Liver (tissue), 3 donors: Measurements from ENCODE around the gene COL12A1.

ENCODE experiments used
- EGR1 ChIP-seq, 2 donors: IDR thresholded peaks; 2 replicates each; pipeline ENCODE4 v1.6.1; 2016 to 2018; ENCODE audit warnings: antibody characterized with exemption in 2 of 2, low read depth in 2 of 2
- GABPA ChIP-seq, 2 donors: IDR thresholded peaks in 1 of 2; conservative IDR thresholded peaks in 1 of 2; 2 replicates each; pipeline ENCODE4 v1.6.1; 2016; ENCODE audit warnings: antibody characterized with exemption in 2 of 2, mild to moderate bottlenecking in 1 of 2, moderate library complexity in 1 of 2
- HNF4A ChIP-seq, 2 donors: conservative IDR thresholded peaks; 2 replicates each; pipeline ENCODE4 v1.6.1; 2016; ENCODE audit warnings: antibody characterized with exemption in 2 of 2, mild to moderate bottlenecking in 2 of 2
- HNF4G ChIP-seq: IDR thresholded peaks from 2 replicates; pipeline ENCODE4 v1.6.1; 2016; ENCODE audit warnings: antibody characterized with exemption
- JUND ChIP-seq, 2 donors: IDR thresholded peaks; 2 replicates each; pipeline ENCODE4 v1.6.1; 2016; ENCODE audit warnings: antibody characterized with exemption in 2 of 2
- MAX ChIP-seq: IDR thresholded peaks from 2 replicates; pipeline ENCODE4 v1.6.1; 2016; ENCODE audit warnings: antibody characterized with exemption
- NR2F2 ChIP-seq: IDR thresholded peaks from 2 replicates; pipeline ENCODE4 v1.6.1; 2016; ENCODE audit warnings: antibody characterized with exemption
- RAD21 ChIP-seq, 2 donors: IDR thresholded peaks; 2 replicates each; pipeline ENCODE4 v1.6.1; 2016; ENCODE audit warnings: antibody characterized with exemption in 2 of 2, mild to moderate bottlenecking in 2 of 2
- SP1 ChIP-seq: IDR thresholded peaks from 2 replicates; pipeline ENCODE4 v1.6.1; 2018; ENCODE audit warnings: antibody characterized with exemption, mild to moderate bottlenecking
- TAF1 ChIP-seq: conservative IDR thresholded peaks from 2 replicates; pipeline ENCODE4 v1.6.1; 2016; ENCODE audit warnings: antibody characterized with exemption, mild to moderate bottlenecking
- TF ChIP-seq, protein P1 (sequence below): fragments of 150-350 bp; IDR thresholded peaks from 2 replicates; pipeline ENCODE4 v1.5.1; 2017; ENCODE audit warnings: improper control_type of control experiment, low read depth, low read length; ENCODE audit not compliant: missing input control
- TF ChIP-seq, protein P2 (sequence below): IDR thresholded peaks from 2 replicates; pipeline ENCODE4 v1.6.1; 2016; ENCODE audit warnings: antibody characterized with exemption
- TF ChIP-seq, protein P3 (sequence below): IDR thresholded peaks from 2 replicates; pipeline ENCODE4 v1.6.1; 2016; ENCODE audit warnings: antibody characterized with exemption, mild to moderate bottlenecking
- TF ChIP-seq, protein P4 (sequence below): IDR thresholded peaks from 2 replicates; pipeline ENCODE4 v1.6.1; 2016; ENCODE audit warnings: antibody characterized with exemption
- donor health status: healthy.
- donor health status: healthy.

- TF ChIP-seq, protein P1, sequence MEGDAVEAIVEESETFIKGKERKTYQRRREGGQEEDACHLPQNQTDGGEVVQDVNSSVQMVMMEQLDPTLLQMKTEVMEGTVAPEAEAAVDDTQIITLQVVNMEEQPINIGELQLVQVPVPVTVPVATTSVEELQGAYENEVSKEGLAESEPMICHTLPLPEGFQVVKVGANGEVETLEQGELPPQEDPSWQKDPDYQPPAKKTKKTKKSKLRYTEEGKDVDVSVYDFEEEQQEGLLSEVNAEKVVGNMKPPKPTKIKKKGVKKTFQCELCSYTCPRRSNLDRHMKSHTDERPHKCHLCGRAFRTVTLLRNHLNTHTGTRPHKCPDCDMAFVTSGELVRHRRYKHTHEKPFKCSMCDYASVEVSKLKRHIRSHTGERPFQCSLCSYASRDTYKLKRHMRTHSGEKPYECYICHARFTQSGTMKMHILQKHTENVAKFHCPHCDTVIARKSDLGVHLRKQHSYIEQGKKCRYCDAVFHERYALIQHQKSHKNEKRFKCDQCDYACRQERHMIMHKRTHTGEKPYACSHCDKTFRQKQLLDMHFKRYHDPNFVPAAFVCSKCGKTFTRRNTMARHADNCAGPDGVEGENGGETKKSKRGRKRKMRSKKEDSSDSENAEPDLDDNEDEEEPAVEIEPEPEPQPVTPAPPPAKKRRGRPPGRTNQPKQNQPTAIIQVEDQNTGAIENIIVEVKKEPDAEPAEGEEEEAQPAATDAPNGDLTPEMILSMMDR = no peak
- TF ChIP-seq TAF1 (no peak), RAD21 (IDR thresholded peaks at IDR 0.05) (no peak), MAX (no peak), HNF4G (no peak), EGR1 (IDR thresholded peaks at IDR 0.05; ENCODE audit: low read depth in 2 of 2) (no peak), SP1 (no peak), HNF4A (conservative IDR thresholded peaks at IDR 0.05) (no peak), JUND (IDR thresholded peaks at IDR 0.05) (no peak), GABPA (IDR thresholded peaks at IDR 0.05 in 1 of 2, conservative IDR thresholded peaks at IDR 0.05 in 1 of 2) (no peak), NR2F2 (no peak)
- TF ChIP-seq, protein P2, sequence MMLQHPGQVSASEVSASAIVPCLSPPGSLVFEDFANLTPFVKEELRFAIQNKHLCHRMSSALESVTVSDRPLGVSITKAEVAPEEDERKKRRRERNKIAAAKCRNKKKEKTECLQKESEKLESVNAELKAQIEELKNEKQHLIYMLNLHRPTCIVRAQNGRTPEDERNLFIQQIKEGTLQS = no peak
- TF ChIP-seq, protein P3, sequence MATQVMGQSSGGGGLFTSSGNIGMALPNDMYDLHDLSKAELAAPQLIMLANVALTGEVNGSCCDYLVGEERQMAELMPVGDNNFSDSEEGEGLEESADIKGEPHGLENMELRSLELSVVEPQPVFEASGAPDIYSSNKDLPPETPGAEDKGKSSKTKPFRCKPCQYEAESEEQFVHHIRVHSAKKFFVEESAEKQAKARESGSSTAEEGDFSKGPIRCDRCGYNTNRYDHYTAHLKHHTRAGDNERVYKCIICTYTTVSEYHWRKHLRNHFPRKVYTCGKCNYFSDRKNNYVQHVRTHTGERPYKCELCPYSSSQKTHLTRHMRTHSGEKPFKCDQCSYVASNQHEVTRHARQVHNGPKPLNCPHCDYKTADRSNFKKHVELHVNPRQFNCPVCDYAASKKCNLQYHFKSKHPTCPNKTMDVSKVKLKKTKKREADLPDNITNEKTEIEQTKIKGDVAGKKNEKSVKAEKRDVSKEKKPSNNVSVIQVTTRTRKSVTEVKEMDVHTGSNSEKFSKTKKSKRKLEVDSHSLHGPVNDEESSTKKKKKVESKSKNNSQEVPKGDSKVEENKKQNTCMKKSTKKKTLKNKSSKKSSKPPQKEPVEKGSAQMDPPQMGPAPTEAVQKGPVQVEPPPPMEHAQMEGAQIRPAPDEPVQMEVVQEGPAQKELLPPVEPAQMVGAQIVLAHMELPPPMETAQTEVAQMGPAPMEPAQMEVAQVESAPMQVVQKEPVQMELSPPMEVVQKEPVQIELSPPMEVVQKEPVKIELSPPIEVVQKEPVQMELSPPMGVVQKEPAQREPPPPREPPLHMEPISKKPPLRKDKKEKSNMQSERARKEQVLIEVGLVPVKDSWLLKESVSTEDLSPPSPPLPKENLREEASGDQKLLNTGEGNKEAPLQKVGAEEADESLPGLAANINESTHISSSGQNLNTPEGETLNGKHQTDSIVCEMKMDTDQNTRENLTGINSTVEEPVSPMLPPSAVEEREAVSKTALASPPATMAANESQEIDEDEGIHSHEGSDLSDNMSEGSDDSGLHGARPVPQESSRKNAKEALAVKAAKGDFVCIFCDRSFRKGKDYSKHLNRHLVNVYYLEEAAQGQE = no peak
- TF ChIP-seq, protein P4, sequence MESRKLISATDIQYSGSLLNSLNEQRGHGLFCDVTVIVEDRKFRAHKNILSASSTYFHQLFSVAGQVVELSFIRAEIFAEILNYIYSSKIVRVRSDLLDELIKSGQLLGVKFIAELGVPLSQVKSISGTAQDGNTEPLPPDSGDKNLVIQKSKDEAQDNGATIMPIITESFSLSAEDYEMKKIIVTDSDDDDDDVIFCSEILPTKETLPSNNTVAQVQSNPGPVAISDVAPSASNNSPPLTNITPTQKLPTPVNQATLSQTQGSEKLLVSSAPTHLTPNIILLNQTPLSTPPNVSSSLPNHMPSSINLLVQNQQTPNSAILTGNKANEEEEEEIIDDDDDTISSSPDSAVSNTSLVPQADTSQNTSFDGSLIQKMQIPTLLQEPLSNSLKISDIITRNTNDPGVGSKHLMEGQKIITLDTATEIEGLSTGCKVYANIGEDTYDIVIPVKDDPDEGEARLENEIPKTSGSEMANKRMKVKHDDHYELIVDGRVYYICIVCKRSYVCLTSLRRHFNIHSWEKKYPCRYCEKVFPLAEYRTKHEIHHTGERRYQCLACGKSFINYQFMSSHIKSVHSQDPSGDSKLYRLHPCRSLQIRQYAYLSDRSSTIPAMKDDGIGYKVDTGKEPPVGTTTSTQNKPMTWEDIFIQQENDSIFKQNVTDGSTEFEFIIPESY = no peak
These were observed 86.8 kb downstream of the COL12A1 start for GRCh38 chr6:75118925-75119515.
